Gastroesophageal sphincter (tissue), 3 donors: ENCODE measurements around the gene CPVL.

Experiments used
- EP300 ChIP-seq: sonication (generic); formaldehyde crosslinking; IDR thresholded peaks from one replicate; pipeline ENCODE4 v1.6.1; 2017; ENCODE audit warnings: antibody characterized with exemption, mild to moderate bottlenecking
- POLR2A ChIP-seq, 2 donors: fragments of 450-650 bp; IDR thresholded peaks; one replicate each; pipeline ENCODE4 v1.6.1; 2017; ENCODE audit warnings: antibody characterized with exemption in 2 of 2, mild to moderate bottlenecking in 2 of 2, moderate library complexity in 1 of 2
- TF ChIP-seq, protein P1 (sequence below), 4 experiments: fragments of 200-600 bp in 2 of 4; fragments of 450-650 bp in 2 of 4; sonication (generic) in 1 of 4; IDR thresholded peaks; one replicate each; pipeline ENCODE4 v1.5.1; 2017 to 2019; ENCODE audit warnings: antibody characterized with exemption in 4 of 4, mild to moderate bottlenecking in 2 of 4, moderate library complexity in 2 of 4

DNA sequence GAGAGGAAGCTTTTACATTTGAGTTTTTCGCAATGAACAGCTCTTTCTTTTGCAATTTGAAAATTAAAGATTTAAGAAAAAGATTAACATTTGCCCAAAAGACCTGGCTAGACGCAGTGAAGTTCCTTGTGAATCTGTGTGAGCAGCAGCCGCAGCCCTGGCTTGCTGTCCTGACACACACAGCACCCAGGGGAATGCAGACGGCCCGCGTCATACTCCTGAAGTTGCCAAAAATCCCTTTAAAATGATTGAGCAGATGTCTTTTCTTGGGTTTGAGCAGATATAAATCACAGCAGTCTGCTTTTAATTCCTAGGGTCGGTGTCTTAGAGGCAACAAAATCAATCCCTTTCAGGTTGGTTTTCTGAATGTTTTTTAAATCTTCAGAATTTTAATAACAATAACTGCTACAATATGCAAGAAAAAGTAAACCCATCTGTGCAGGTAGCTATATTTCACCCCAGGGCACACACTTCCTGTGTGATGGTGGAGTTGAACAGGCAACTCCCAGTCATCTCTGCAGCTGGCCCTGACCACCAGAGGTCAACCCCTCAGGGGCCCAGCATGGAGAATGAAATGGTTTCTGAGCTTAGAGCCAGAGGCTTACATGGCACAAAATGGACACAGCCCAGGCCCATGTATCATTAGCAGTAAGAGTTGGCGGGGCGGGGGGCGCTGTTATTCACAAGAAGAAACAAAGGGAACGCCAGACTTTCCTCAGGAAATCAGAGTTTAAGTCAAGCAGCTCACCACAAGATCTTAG is 156.0 kb downstream of the CPVL start:
- TF ChIP-seq, protein P1, sequence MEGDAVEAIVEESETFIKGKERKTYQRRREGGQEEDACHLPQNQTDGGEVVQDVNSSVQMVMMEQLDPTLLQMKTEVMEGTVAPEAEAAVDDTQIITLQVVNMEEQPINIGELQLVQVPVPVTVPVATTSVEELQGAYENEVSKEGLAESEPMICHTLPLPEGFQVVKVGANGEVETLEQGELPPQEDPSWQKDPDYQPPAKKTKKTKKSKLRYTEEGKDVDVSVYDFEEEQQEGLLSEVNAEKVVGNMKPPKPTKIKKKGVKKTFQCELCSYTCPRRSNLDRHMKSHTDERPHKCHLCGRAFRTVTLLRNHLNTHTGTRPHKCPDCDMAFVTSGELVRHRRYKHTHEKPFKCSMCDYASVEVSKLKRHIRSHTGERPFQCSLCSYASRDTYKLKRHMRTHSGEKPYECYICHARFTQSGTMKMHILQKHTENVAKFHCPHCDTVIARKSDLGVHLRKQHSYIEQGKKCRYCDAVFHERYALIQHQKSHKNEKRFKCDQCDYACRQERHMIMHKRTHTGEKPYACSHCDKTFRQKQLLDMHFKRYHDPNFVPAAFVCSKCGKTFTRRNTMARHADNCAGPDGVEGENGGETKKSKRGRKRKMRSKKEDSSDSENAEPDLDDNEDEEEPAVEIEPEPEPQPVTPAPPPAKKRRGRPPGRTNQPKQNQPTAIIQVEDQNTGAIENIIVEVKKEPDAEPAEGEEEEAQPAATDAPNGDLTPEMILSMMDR (IDR thresholded peaks at IDR 0.05), result no peak
- no peak for TF ChIP-seq POLR2A (IDR thresholded peaks at IDR 0.05)
- TF ChIP-seq EP300, result no peak
